Measurements from ENCODE around the gene SPRN.
"Not testable (repeated sequence)": the region's sequence is repeated elsewhere in the genome, so short reads cannot be mapped to it uniquely, and the experiment has no call there.

SPRN gene

GRCh38 chr10:133439517-133440461 is 15.4 kb upstream of the SPRN start:
- TF ChIP-seq CTCF (IDR thresholded peaks at IDR 0.05) = no peak
- peaks cover 0 to 4% of the 10 kb centered on the region in 2 experiments for H3K4me1 ChIP-seq (ENCODE audit: control insufficient read depth in 1 of 2, insufficient read depth in 1 of 2, low read depth in 1 of 2, low read length in 1 of 2)
- H3K27me3 ChIP-seq = peaks cover 3% of the 10 kb centered on the region
- H3K36me3 ChIP-seq = no peaks in the 10 kb centered on the region
- H3K9me3 ChIP-seq = no peaks in the 10 kb centered on the region
- H3K27ac ChIP-seq = no peak overlapping the region
- no peak overlapping the region for H3K4me3 ChIP-seq (ENCODE audit: low read depth in 1 of 2, low read length in 1 of 2)

DNA sequence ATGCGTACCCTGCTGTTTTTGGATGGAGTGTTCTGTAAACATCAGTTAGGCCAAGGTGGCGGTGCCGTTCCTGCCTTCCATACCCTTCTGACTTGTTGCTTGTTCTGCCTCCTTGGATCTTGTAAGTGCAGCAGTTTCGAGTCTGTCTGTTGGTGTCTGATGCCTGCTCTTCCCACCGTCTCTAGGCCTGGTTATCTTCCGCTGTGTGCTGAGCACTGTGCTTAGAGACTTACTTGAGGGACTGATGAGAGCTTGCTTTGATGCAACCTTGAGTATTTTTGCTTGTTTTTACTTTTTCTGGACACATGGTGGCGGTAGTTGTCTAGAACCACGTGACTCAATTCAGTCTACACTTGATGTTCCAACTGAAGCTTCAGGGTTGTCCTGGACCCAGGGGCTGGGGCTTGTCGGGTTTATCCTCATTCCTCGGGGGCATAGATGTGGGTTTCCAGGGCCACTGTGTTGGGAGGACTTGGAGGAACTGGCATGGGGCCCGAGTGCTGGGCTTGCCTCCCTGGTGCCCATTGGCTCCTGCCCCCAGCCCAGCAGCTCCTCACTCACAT is 14.4 kb upstream of the SPRN start:
- TF ChIP-seq CTCF (IDR thresholded peaks at IDR 0.05) = no peak
- H3K9me3 ChIP-seq = no peaks in the 10 kb centered on the region
- peaks cover 0 to 4% of the 10 kb centered on the region in 2 experiments for H3K4me1 ChIP-seq (ENCODE audit: control insufficient read depth in 1 of 2, insufficient read depth in 1 of 2, low read depth in 1 of 2, low read length in 1 of 2)
- H3K27me3 ChIP-seq = peaks cover 3% of the 10 kb centered on the region
- no peak overlapping the region for H3K4me3 ChIP-seq (ENCODE audit: low read depth in 1 of 2, low read length in 1 of 2)
- H3K27ac ChIP-seq = no peak overlapping the region
- no peaks in the 10 kb centered on the region for H3K36me3 ChIP-seq

GRCh38 chr10:133432789-133433188 is 8.4 kb upstream of the SPRN start:
- not testable (repeated sequence) for H3K4me1 ChIP-seq (ENCODE audit: control insufficient read depth in 1 of 2, insufficient read depth in 1 of 2, low read depth in 1 of 2, low read length in 1 of 2); H3K4me3 ChIP-seq (ENCODE audit: low read depth in 1 of 2, low read length in 1 of 2); H3K9me3 ChIP-seq; H3K27ac ChIP-seq; H3K36me3 ChIP-seq; H3K27me3 ChIP-seq

- not testable (repeated sequence) for H3K27ac ChIP-seq; H3K27me3 ChIP-seq; H3K4me1 ChIP-seq (ENCODE audit: control insufficient read depth in 1 of 2, insufficient read depth in 1 of 2, low read depth in 1 of 2, low read length in 1 of 2); H3K9me3 ChIP-seq; H3K36me3 ChIP-seq; H3K4me3 ChIP-seq (ENCODE audit: low read depth in 1 of 2, low read length in 1 of 2)
Measured at GRCh38 chr10:133431888-133432613, 7.6 kb upstream of the SPRN start.

DNA sequence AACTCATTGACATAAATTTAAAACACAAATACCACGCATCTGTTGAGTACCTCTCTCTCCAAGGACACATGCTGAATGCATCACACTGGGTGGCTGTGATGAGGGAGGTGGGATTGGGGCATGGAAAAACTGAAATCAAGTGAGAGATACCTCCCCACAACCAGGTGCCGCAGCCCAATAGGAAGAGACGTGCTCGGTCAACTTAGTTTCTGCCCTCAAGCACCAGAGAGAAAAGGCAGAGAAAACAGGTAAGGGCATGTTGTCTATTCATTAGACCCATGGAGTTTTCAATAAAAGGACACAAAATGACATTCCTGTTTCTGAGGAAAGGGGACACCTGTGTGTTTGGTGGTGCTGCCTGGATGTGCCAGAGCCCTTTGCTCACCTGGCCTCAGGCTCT is 5.1 kb upstream of the SPRN start:
- H3K36me3 ChIP-seq; H3K4me3 ChIP-seq (ENCODE audit: low read depth in 1 of 2, low read length in 1 of 2); H3K4me1 ChIP-seq (ENCODE audit: control insufficient read depth in 1 of 2, insufficient read depth in 1 of 2, low read depth in 1 of 2, low read length in 1 of 2); H3K27ac ChIP-seq; H3K27me3 ChIP-seq; H3K9me3 ChIP-seq: not testable (repeated sequence)

DNA sequence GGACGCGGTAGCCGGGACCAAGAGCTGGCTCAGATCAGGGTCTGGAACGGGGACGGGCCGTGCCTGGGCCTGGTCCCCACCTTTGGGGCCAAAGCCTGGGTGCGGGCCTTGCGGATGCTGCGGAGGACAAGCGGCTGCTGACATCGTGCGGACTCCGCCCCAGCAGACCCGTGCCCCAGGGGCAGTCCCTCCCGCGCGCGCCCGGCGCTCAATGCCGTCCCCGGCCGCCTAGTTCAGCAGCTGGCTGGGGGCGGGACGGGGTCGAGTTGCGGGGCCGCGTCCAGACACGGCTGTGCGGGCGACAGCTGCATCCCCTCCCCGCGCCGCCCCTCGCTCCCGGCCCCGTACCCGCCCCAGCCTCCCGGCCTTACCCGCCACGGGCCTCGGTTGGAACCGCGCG is 323 bp downstream of the SPRN start:
- H3K36me3 ChIP-seq; H3K4me3 ChIP-seq (ENCODE audit: low read depth in 1 of 2, low read length in 1 of 2); H3K4me1 ChIP-seq (ENCODE audit: control insufficient read depth in 1 of 2, insufficient read depth in 1 of 2, low read depth in 1 of 2, low read length in 1 of 2); H3K9me3 ChIP-seq; H3K27ac ChIP-seq: not testable (repeated sequence)
- H3K27me3 ChIP-seq = peaks cover 40% of the 10 kb centered on the region

DNA sequence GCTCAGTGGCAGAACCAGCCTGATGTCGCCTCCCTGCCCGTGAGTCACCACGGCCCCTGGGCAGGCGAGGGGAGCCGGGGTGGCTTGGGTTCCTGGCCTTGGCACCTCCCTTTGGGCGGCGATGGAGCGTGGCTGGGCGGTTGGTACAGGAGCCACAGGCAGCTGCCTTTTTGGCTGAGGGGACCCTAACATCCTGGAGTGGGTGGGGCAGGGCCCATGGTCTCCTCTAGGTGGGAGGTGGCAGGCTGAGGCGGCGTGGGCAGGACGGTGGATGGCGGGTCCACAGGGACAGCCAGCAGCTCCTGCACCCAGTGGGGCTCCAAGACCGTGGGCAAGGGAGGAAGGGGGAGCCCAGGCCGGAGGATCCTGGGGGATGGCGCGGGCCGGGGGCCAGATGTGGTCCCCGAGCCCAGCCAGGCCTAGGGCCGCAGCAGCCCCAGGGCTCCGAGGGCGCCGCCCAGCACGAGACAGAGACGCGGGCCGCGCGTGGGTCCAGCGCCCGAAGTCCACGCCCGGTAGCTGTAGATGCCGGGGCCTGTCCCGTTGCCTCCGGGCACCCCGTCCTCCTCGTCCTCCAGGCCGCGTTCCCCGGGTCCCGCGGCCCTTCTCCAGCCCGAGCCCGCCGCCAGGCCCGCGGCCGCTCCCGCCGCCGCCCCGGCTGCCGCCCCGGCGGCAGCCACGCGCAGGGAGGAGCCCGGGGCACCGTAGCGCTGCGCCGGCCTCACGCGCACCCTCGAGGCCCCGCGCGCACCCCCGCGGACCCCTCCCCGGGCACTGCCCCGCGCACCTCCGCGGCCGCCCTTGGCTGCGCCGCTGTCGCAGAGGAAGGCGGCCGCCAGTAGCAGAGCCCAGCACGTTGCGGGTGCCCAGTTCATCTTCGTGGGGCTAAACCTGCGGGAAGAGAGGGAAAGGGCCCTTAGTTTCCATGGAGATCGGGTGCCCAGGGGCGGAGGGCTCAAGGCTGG is 1.3 kb downstream of the SPRN start:
- no peak overlapping the region for H3K27ac ChIP-seq
- no peaks in the 10 kb centered on the region for H3K4me1 ChIP-seq (ENCODE audit: control insufficient read depth in 1 of 2, insufficient read depth in 1 of 2, low read depth in 1 of 2, low read length in 1 of 2)
- H3K27me3 ChIP-seq = peaks cover 40% of the 10 kb centered on the region
- H3K36me3 ChIP-seq = peaks cover 17% of the 10 kb centered on the region
- no peak for TF ChIP-seq CTCF (IDR thresholded peaks at IDR 0.05)
- H3K9me3 ChIP-seq = no peaks in the 10 kb centered on the region
- no peak overlapping the region for H3K4me3 ChIP-seq (ENCODE audit: low read depth in 1 of 2, low read length in 1 of 2)
